Nephron (organoid): ENCODE measurements around the gene BPIFB3.

Experiments used
- H3K27ac Mint-ChIP-seq, 3 experiments: 2 replicates each; pipeline ENCODE4 v1.8.0; 2020; ENCODE audit warnings: mixed read lengths in 3 of 3, mild to moderate bottlenecking in 2 of 3, moderate library complexity in 1 of 3
- H3K27me3 Mint-ChIP-seq: 2 replicates; pipeline ENCODE4 v1.8.0; 2021; ENCODE audit warnings: low read depth, mild to moderate bottlenecking, moderate library complexity, mixed read lengths
- H3K36me3 Mint-ChIP-seq: 2 replicates; pipeline ENCODE4 v1.8.0; 2020; ENCODE audit warnings: low read depth, mixed read lengths
- H3K4me1 Mint-ChIP-seq: 2 replicates; pipeline ENCODE4 v1.8.0; 2020; ENCODE audit warnings: mixed read lengths
- H3K4me3 Mint-ChIP-seq, 3 experiments: 2 replicates each; pipeline ENCODE4 v1.8.0; 2020; ENCODE audit warnings: mild to moderate bottlenecking in 3 of 3, mixed read lengths in 3 of 3, moderate library complexity in 2 of 3
- H3K9me3 Mint-ChIP-seq: 2 replicates; pipeline ENCODE4 v1.8.0; 2020; ENCODE audit warnings: mixed read lengths
- TF ChIP-seq, protein P1 (sequence below), 3 experiments: fragments of 200-600 bp; sonication (generic); IDR thresholded peaks; one replicate each; pipeline ENCODE4 v1.5.0; 2021; ENCODE audit warnings: antibody characterized with exemption in 3 of 3; ENCODE audit not compliant: unreplicated experiment in 3 of 3

BPIFB3 gene

DNA sequence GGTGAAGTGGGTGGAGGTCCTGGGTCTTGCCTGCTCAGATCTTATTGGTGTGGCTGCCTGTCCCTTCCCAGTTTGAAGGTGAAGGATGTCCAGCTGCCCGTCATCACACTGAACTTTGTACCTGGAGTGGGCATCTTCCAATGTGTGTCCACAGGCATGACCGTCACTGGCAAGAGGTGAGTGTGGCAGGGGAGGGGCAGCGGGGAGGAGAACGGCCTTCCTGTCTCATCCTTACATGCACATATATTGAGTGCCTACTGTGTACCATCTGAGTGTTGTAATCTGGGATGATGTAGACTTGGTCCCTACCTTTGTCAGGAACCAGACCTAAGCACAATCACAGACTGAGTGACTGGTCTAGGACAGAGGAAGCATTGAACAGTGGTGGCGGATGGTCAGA, 19.6 kb upstream of the BPIFB3 start:
- TF ChIP-seq, protein P1, sequence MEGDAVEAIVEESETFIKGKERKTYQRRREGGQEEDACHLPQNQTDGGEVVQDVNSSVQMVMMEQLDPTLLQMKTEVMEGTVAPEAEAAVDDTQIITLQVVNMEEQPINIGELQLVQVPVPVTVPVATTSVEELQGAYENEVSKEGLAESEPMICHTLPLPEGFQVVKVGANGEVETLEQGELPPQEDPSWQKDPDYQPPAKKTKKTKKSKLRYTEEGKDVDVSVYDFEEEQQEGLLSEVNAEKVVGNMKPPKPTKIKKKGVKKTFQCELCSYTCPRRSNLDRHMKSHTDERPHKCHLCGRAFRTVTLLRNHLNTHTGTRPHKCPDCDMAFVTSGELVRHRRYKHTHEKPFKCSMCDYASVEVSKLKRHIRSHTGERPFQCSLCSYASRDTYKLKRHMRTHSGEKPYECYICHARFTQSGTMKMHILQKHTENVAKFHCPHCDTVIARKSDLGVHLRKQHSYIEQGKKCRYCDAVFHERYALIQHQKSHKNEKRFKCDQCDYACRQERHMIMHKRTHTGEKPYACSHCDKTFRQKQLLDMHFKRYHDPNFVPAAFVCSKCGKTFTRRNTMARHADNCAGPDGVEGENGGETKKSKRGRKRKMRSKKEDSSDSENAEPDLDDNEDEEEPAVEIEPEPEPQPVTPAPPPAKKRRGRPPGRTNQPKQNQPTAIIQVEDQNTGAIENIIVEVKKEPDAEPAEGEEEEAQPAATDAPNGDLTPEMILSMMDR (IDR thresholded peaks at IDR 0.05; ENCODE audit: unreplicated experiment in 3 of 3) = no peak
- Mint-ChIP-seq H3K27me3 (peaks cover 45% of the 10 kb centered on the region), H3K4me3 (no peak overlapping the region), H3K4me1 (no peaks in the 10 kb centered on the region), H3K36me3 (no peaks in the 10 kb centered on the region), H3K9me3 (peaks cover 5% of the 10 kb centered on the region), H3K27ac (no peak overlapping the region)

DNA sequence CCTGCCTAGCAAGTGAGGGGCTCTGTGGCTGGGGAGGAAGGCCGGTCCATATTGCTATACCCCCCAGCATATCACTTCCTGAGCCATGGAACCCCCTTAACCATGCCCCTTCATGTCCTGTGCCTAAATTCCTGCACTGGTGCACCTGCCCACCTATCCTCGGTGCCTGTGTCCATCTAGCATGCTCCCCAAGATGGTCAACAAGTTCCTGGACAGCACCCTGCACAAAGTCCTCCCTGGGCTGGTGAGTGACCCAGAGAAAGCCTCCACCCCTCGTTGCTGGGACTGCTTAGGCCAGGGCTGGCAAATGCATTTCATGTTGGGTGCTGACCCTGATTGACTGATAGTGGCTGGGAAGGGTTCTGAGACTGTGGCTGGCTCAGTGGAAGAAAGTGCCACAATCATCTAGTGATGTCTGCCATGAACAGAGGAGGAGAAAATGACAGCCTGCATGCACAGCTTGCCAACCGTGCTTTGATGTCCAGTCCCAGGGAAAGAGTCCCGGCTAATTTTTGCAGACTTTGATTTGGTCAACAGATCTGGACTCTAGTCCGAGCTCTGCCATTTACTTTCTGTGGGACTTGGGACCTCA, 18.7 kb upstream of the BPIFB3 start:
- H3K9me3 Mint-ChIP-seq = peaks cover 5% of the 10 kb centered on the region
- H3K4me3 Mint-ChIP-seq = no peak overlapping the region
- H3K4me1 Mint-ChIP-seq = no peaks in the 10 kb centered on the region
- no peak overlapping the region for H3K27ac Mint-ChIP-seq
- H3K27me3 Mint-ChIP-seq = peaks cover 52% of the 10 kb centered on the region
- TF ChIP-seq, protein P1 (IDR thresholded peaks at IDR 0.05; ENCODE audit: unreplicated experiment in 3 of 3) = no peak
- no peaks in the 10 kb centered on the region for H3K36me3 Mint-ChIP-seq

DNA sequence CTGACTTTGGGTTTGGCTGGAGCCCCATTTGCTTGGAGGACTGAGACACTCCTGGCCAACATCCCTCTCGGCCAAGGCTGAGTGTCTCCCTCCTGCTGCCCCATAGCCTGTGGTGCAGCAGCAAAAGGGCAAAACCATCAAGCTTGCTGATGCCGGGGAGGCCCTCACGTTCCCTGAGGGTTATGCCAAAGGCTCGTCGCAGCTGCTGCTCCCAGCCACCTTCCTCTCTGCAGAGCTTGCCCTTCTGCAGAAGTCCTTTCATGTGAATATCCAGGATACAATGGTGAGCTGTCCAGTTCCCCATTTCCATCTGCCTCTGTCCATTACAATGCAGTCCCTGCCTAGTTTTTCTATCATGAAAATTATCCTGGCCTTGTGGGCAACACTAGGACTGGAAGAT, 16.2 kb upstream of the BPIFB3 start:
- Mint-ChIP-seq H3K4me1 (no peaks in the 10 kb centered on the region), H3K4me3 (no peak overlapping the region), H3K27me3 (peaks cover 63% of the 10 kb centered on the region), H3K9me3 (peaks cover 5% of the 10 kb centered on the region), H3K36me3 (no peaks in the 10 kb centered on the region), H3K27ac (no peak overlapping the region)
- TF ChIP-seq, protein P1 (IDR thresholded peaks at IDR 0.05; ENCODE audit: unreplicated experiment in 3 of 3) = no peak

DNA sequence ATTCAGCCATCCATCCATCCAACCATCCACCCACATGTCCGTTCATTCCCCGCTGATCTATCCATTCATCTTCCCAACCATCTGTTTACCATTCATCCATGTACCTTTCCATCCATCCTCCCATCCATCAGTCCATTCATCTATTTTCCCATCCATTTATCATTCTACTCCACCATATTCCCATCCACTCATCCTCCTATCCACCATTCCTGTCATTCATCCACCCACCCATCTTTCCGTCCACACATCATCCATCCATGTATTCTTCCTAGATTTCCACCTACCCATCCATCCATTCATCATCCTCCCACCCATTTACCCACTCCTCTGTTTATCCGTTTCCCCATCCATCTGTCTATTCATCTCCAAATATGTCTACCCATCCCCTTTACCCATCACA, 15.5 kb upstream of the BPIFB3 start:
- H3K4me1 Mint-ChIP-seq = no peaks in the 10 kb centered on the region
- H3K27me3 Mint-ChIP-seq = peaks cover 55% of the 10 kb centered on the region
- H3K36me3 Mint-ChIP-seq = no peaks in the 10 kb centered on the region
- TF ChIP-seq, protein P1 (IDR thresholded peaks at IDR 0.05; ENCODE audit: unreplicated experiment in 3 of 3) = no peak
- no peak overlapping the region for H3K4me3 Mint-ChIP-seq
- peaks cover 3% of the 10 kb centered on the region for H3K9me3 Mint-ChIP-seq
- H3K27ac Mint-ChIP-seq = no peak overlapping the region

DNA sequence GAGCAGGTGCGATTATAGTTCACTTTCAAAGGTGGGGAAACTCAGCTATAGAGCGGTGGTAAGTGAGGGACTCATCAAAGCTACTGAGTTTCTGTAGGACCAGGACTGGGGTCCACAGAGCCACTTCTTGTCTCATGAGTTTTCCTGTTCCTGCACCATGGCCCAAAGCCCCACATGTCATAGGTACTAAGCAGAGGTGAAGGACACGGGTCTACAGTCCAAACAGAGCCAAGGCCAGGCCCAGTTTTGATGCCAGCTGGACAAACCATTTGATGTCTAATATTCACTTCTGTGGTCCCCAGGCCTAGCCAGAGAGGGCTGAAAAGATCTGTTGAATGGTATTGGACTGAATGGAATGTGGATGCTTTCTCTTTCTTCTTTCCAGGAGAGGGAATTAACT, 11.3 kb upstream of the BPIFB3 start:
- H3K9me3 Mint-ChIP-seq = peaks cover 19% of the 10 kb centered on the region
- TF ChIP-seq, protein P1 (IDR thresholded peaks at IDR 0.05; ENCODE audit: unreplicated experiment in 3 of 3) = no peak
- H3K4me3 Mint-ChIP-seq = no peak overlapping the region
- no peaks in the 10 kb centered on the region for H3K4me1 Mint-ChIP-seq
- no peak overlapping the region for H3K27ac Mint-ChIP-seq
- H3K36me3 Mint-ChIP-seq = no peaks in the 10 kb centered on the region
- H3K27me3 Mint-ChIP-seq = peaks cover 41% of the 10 kb centered on the region

DNA sequence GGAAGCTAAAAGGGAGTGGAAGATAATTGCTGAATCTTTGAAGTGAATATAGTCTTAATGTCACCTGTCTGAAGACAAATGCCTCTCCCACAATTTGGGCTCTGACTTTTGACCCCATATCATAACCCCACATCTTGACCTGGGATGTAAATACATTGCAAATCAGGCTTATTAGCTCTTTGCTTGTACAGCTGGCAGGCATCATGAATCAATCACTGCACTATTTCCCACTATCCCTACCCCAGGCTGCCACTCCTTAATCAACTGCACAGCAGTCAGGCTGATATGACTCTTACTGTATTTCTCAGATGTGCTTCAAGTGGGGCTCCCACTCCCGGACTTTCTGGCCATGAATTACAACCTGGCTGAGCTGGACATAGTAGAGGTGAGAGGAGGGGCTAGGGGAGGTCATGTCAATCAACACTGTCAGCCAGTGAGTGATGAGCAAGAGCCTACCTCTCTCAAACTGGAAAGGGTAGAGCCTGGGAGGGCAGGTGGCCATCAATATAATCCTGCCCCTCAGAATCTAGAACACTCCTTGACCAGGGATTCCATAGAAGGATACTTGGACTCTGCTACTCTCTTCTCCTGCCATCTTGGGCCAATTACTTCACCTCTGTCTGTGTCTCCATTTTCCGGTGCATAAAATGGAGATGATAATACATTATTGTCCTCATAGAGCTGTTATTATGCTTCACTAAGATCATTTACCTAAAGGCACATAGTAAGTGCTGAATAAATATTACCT, 10.5 kb upstream of the BPIFB3 start:
- Mint-ChIP-seq H3K4me3 (no peak overlapping the region), H3K4me1 (no peaks in the 10 kb centered on the region)

More for the DNA sequence above, 10.5 kb upstream of the BPIFB3 start:
- TF ChIP-seq, protein P1 (IDR thresholded peaks at IDR 0.05; ENCODE audit: unreplicated experiment in 3 of 3) = no peak
- H3K36me3 Mint-ChIP-seq = no peaks in the 10 kb centered on the region
- H3K27me3 Mint-ChIP-seq = peaks cover 34% of the 10 kb centered on the region
- H3K9me3 Mint-ChIP-seq = peaks cover 20% of the 10 kb centered on the region
- no peak overlapping the region for H3K27ac Mint-ChIP-seq
